ENCODE data around the gene PRKD1. TPM values are rescaled to one million over a fixed set of nuclear protein-coding genes. Genes with fewer than 3 reads are reported as not detected.

PRKD1 gene
- 10 to 100 TPM in 1 of 8 experiments, 1 to 10 TPM in 5, under 1 TPM in 2; 0.25 to 15.2 (median 3.1) TPM for total RNA-seq

GRCh38 chr14:29927376-29928116, at the start of gene PRKD1:
PRKD1 (minus strand) TSS chr14:29927847.
- Histone ChIP-seq H3K4me3 (peak within 1 kb of the TSS; percentile 53 to 85 (median 75)), H3K27ac (no peak within 1 kb of the TSS), H3K4me1 (replicated peaks in 1 of 2) (peaks cover 6 to 13% of the 10 kb centered on the region in 2 donors)
- ATAC-seq (replicated peaks in 6 of 8): peak; percentile 60 to 81 (median 78)
- WGBS, 10 experiments: no CpG with 5 or more reads among the region's 91 CpGs
- in situ Hi-C loops (cut with MboI; ENCODE audit: low pct_unique_long_range_greater_than_20kb in 2 of 9, low sequenced_read_pairs in 9 of 9, unreplicated experiment in 9 of 9): no loop called here

- no peak for ATAC-seq (replicated peaks in 6 of 8)
- Histone ChIP-seq H3K4me1 (replicated peaks in 1 of 2) (no peaks in the 10 kb centered on the region), H3K27ac (no peak overlapping the region), H3K4me3 (no peak overlapping the region)
- in situ Hi-C loops (cut with MboI; ENCODE audit: low pct_unique_long_range_greater_than_20kb in 2 of 9, low sequenced_read_pairs in 9 of 9, unreplicated experiment in 9 of 9): no loop called here
- WGBS, 10 experiments: 70 to 96% (median 87%) methylated on average over 2 to 11 of the region's 15 CpGs; no CpG with 5 or more reads in 4 of the 10 experiments
Observed at GRCh38 chr14:29971101-29971500, 43.5 kb upstream of the PRKD1 start.

DNA sequence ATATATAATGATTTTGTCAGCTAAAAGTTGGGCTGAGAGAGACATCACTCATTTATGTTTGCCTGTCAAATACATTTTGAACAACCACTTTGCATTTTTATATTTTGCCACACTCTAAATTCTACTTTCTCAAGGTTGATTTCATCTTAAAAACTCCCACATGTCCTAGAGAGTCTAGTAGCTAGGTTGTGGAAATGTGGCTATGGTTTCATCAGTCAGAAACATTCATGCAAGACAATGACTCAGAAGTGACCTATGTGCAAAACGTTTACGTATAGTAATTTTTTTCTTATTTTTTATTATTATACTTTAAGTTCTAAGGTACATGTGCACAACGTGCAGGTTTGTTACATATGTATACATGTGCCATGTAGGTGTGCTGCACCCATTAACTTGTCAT, 27.4 kb upstream of the PRKD1 start:
- H3K4me3 ChIP-seq: no peak overlapping the region
- H3K4me1 ChIP-seq (replicated peaks in 1 of 2): no peaks in the 10 kb centered on the region
- in situ Hi-C loops (cut with MboI; ENCODE audit: low pct_unique_long_range_greater_than_20kb in 2 of 9, low sequenced_read_pairs in 9 of 9, unreplicated experiment in 9 of 9): no loop called here
- H3K27ac ChIP-seq: no peak overlapping the region
- 26 to 100% (median 60%) methylated on average over 1 to 3 of the region's 3 CpGs; no CpG with 5 or more reads in 1 of the 10 experiments for WGBS, 10 experiments
- ATAC-seq (replicated peaks in 6 of 8): no peak

DNA sequence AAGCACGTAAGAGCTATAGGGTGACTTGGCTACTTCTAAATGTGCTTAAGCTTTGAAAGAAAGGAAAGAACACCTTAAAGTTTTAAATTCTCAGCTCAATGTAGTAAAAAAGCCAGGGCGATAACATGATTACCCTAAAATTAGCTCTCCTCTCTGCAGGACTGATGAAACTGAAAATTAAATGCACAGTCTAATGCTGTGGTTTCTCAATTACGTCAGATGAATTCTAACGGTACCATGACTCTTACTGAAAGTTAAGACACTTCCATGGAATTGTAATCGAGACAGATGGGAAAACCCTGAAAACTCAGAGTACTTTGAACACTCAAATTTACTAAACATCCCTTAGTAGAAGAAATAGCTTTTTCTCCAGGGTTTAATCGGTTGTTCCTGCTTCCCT, 25.9 kb upstream of the PRKD1 start:
- ATAC-seq (replicated peaks in 6 of 8): no peak
- Histone ChIP-seq H3K4me3 (no peak overlapping the region), H3K4me1 (replicated peaks in 1 of 2) (no peaks in the 10 kb centered on the region), H3K27ac (no peak overlapping the region)
- 9 to 92% (median 78%) methylated on average over 1 to 6 of the region's 6 CpGs for WGBS, 10 experiments
- in situ Hi-C loops (cut with MboI; ENCODE audit: low pct_unique_long_range_greater_than_20kb in 2 of 9, low sequenced_read_pairs in 9 of 9, unreplicated experiment in 9 of 9): no loop called here

DNA sequence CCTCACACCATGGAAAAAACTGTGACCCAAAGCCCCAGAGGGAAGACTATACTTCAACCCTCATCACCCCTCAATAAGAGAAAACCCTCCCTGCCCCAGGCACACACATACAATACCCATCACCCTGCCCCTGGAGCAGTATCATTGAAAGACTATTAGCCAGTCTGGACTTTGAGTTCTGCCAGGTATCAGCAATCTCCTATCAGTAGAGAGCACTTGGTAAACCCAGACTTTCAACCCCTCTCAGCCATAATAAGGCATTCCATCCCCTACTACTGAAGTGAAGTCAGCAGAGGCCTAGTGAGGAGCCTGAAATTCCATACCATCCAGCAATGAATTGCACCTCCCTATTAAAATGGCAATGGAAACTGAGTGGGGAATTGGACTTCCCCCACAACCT, 16.4 kb upstream of the PRKD1 start:
- H3K27ac ChIP-seq: no peak overlapping the region
- ATAC-seq (replicated peaks in 6 of 8): no peak
- no peak overlapping the region for H3K4me3 ChIP-seq
- H3K4me1 ChIP-seq (replicated peaks in 1 of 2): no peaks in the 10 kb centered on the region
- in situ Hi-C loops (cut with MboI; ENCODE audit: low pct_unique_long_range_greater_than_20kb in 2 of 9, low sequenced_read_pairs in 9 of 9, unreplicated experiment in 9 of 9): no loop called here

GRCh38 chr14:29941401-29941800, 13.8 kb upstream of the PRKD1 start:
- no peak overlapping the region for H3K27ac ChIP-seq
- no peak overlapping the region for H3K4me3 ChIP-seq
- ATAC-seq (replicated peaks in 6 of 8): no peak
- 40 to 100% (median 85%) methylated on average over 1 to 2 of the region's 2 CpGs; no CpG with 5 or more reads in 1 of the 10 experiments for WGBS, 10 experiments
- in situ Hi-C loops (cut with MboI; ENCODE audit: low pct_unique_long_range_greater_than_20kb in 2 of 9, low sequenced_read_pairs in 9 of 9, unreplicated experiment in 9 of 9): no loop called here
- no peaks in the 10 kb centered on the region for H3K4me1 ChIP-seq (replicated peaks in 1 of 2)

GRCh38 chr14:29940482-29940881, 12.8 kb upstream of the PRKD1 start:
- no peak overlapping the region for H3K4me3 ChIP-seq
- no peaks in the 10 kb centered on the region for H3K4me1 ChIP-seq (replicated peaks in 1 of 2)
- H3K27ac ChIP-seq: no peak overlapping the region
- in situ Hi-C loops (cut with MboI; ENCODE audit: low pct_unique_long_range_greater_than_20kb in 2 of 9, low sequenced_read_pairs in 9 of 9, unreplicated experiment in 9 of 9): no loop called here
- whole genome bisulfite sequencing, 10 experiments: 0 to 86% (median 57%) methylated on average over 1 to 2 of the region's 3 CpGs; no CpG with 5 or more reads in 3 of the 10 experiments
- no peak for ATAC-seq (replicated peaks in 6 of 8)

- WGBS, 10 experiments: 44 to 100% (median 87%) methylated on average over 1 to 2 of the region's 2 CpGs
- no peak for ATAC-seq (replicated peaks in 6 of 8)
- in situ Hi-C loops (cut with MboI; ENCODE audit: low pct_unique_long_range_greater_than_20kb in 2 of 9, low sequenced_read_pairs in 9 of 9, unreplicated experiment in 9 of 9): no loop called here
Observed at GRCh38 chr14:29937116-29937515, 9.5 kb upstream of the PRKD1 start.

GRCh38 chr14:29930283-29930682, 2.6 kb upstream of the PRKD1 start:
- ATAC-seq (replicated peaks in 6 of 8): peak in 1 of 8 experiments; percentile 11
- no peak overlapping the region for H3K4me3 ChIP-seq
- no peak overlapping the region for H3K27ac ChIP-seq
- peaks cover 6 to 10% of the 10 kb centered on the region in 2 donors for H3K4me1 ChIP-seq (replicated peaks in 1 of 2)
- in situ Hi-C loops (cut with MboI; ENCODE audit: low pct_unique_long_range_greater_than_20kb in 2 of 9, low sequenced_read_pairs in 9 of 9, unreplicated experiment in 9 of 9): no loop called here
- WGBS, 10 experiments: 6 to 90% (median 63%) methylated on average over 1 to 2 of the region's 2 CpGs; no CpG with 5 or more reads in 2 of the 10 experiments

More at GRCh38 chr14:29937116-29937515, 9.5 kb upstream of the PRKD1 start:
- no peaks in the 10 kb centered on the region for H3K4me1 ChIP-seq (replicated peaks in 1 of 2)
- H3K4me3 ChIP-seq: no peak overlapping the region
- no peak overlapping the region for H3K27ac ChIP-seq

GRCh38 chr14:29928117-29928640, 532 bp upstream of the PRKD1 start:
- peaks cover 6 to 13% of the 10 kb centered on the region in 2 donors for H3K4me1 ChIP-seq (replicated peaks in 1 of 2)
- in situ Hi-C loops (cut with MboI; ENCODE audit: low pct_unique_long_range_greater_than_20kb in 2 of 9, low sequenced_read_pairs in 9 of 9, unreplicated experiment in 9 of 9): no loop called here
- no peak overlapping the region for H3K27ac ChIP-seq
- peak overlapping the region; percentile 53 to 85 (median 75) for H3K4me3 ChIP-seq
- WGBS, 10 experiments: 44 to 100% (median 68%) methylated on average over 1 to 15 of the region's 23 CpGs; no CpG with 5 or more reads in 3 of the 10 experiments
- ATAC-seq (replicated peaks in 6 of 8): no peak

- Histone ChIP-seq H3K4me3 (peak overlapping the region; percentile 53 to 85 (median 75)), H3K4me1 (replicated peaks in 1 of 2) (peaks cover 6 to 13% of the 10 kb centered on the region in 2 donors), H3K27ac (no peak overlapping the region)
- ATAC-seq (replicated peaks in 6 of 8): peak; percentile 53 to 70 (median 62)
- WGBS, 10 experiments: 0 to 4% (median 0%) methylated on average over 1 to 18 of the region's 51 CpGs; no CpG with 5 or more reads in 3 of the 10 experiments
- in situ Hi-C loops (cut with MboI; ENCODE audit: low pct_unique_long_range_greater_than_20kb in 2 of 9, low sequenced_read_pairs in 9 of 9, unreplicated experiment in 9 of 9): no loop called here
Observed at GRCh38 chr14:29926701-29927375, 809 bp downstream of the PRKD1 start.

DNA sequence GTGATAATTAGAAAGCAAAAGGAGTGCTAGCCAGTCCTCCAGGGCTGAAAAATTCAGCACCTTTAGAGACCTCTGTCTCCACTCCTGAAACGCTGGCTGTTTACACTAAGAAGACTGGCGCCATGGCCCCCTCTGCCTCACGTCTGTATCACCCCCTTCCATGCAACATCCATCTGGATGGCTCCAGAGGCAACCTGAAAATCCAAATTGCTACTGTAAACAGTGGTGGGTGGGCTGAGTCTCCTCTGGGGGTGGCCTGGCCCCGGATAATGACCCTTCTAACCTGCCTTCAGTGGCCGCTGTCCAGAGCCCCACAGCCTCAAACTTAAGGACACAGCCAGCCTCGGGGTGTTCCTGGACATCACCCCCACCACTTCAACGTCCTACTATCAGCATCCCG, 1.4 kb downstream of the PRKD1 start:
- in situ Hi-C loops (cut with MboI; ENCODE audit: low pct_unique_long_range_greater_than_20kb in 2 of 9, low sequenced_read_pairs in 9 of 9, unreplicated experiment in 9 of 9): no loop called here
- H3K4me3 ChIP-seq: peak overlapping the region; percentile 53 to 85 (median 75)
- ATAC-seq (replicated peaks in 6 of 8): no peak
- no peak overlapping the region for H3K27ac ChIP-seq
- peaks cover 6 to 13% of the 10 kb centered on the region in 2 donors for H3K4me1 ChIP-seq (replicated peaks in 1 of 2)
- 0 to 20% (median 7%) methylated on average over 2 to 6 of the region's 8 CpGs; no CpG with 5 or more reads in 4 of the 10 experiments for WGBS, 10 experiments

DNA sequence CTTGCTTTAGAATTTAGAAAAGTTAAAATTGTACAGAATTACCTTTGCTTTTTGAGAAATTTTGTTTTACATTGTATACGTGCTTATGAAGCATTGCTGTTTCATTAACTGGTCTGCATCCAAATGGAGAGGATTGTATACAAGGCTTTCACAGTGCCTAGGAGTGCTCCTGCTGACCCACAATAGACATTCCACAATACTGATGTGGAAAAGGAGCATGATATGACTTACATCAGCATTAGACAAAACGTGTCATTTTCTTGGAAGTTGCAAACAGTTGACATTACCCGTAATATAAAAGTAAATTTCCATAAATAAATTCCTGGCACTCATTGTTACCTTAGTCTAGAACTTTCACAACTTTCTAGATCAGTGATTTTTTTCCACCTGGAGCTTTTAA, 1.9 kb downstream of the PRKD1 start:
- WGBS, 10 experiments: 0 to 55% (median 33%) methylated on average over 1 to 3 of the region's 3 CpGs
- no peak overlapping the region for H3K27ac ChIP-seq
- no peak for ATAC-seq (replicated peaks in 6 of 8)
- H3K4me1 ChIP-seq (replicated peaks in 1 of 2): peaks cover 6 to 13% of the 10 kb centered on the region in 2 donors
- in situ Hi-C loops (cut with MboI; ENCODE audit: low pct_unique_long_range_greater_than_20kb in 2 of 9, low sequenced_read_pairs in 9 of 9, unreplicated experiment in 9 of 9): no loop called here
- H3K4me3 ChIP-seq: peak overlapping the region; percentile 53 to 85 (median 75)

All from motor neuron (in vitro differentiated cells).